DOHH2 (cell line): ENCODE results near the gene GIMAP4.

Experiments
- CTCF ChIP-seq: fragments of 200-600 bp; sonication (generic); IDR thresholded peaks from one replicate; pipeline ENCODE4 v1.5.1; 2014; ENCODE audit warnings: antibody characterized with exemption, mild to moderate bottlenecking, low read depth, low read length; ENCODE audit not compliant: poor library complexity, severe bottlenecking
- EZH2phosphoT487 ChIP-seq: fragments of 200-600 bp; sonication (generic); IDR thresholded peaks from 2 replicates; pipeline ENCODE4 v1.6.1; 2017; ENCODE audit warnings: borderline replicate concordance, mild to moderate bottlenecking, antibody characterized with exemption, low read length, moderate library complexity, mixed read lengths

- TF ChIP-seq CTCF: no peak
- TF ChIP-seq EZH2phosphoT487: no peak
Observed at GRCh38 chr7:150594805-150595204, 27.6 kb downstream of the GIMAP4 start.
